SU-DHL-6 (cell line): Measurements from ENCODE around the gene TGIF1.

Experiments
- CTCF ChIP-seq: fragments of 200-600 bp; sonication (generic); IDR thresholded peaks from one replicate; pipeline ENCODE4 v1.5.1; 2017; ENCODE audit warnings: antibody characterized with exemption, mild to moderate bottlenecking, low read length, moderate library complexity; ENCODE audit not compliant: insufficient read depth, poor library complexity, severe bottlenecking
- EZH2phosphoT487 ChIP-seq: fragments of 200-600 bp; sonication (generic), shearing (Covaris generic); conservative IDR thresholded peaks from 2 replicates; pipeline ENCODE4 v1.6.1; 2018; ENCODE audit warnings: mild to moderate bottlenecking, antibody characterized with exemption, low read length, moderate library complexity, mixed read lengths

- TF ChIP-seq CTCF: no peak
- no peak for TF ChIP-seq EZH2phosphoT487
Observed at GRCh38 chr18:3494245-3494526, 44.2 kb downstream of the TGIF1 start.
